ENCODE data around the gene FCGR3A.

Gene FCGR3A

GRCh38 chr1:161499099-161500039 lies 50.2 kb downstream of the FCGR3A start:
- no peak for DNase-seq

GRCh38 chr1:161498646-161499045 lies 51.0 kb downstream of the FCGR3A start:
- no peak for DNase-seq

GRCh38 chr1:161497961-161498360 lies 51.7 kb downstream of the FCGR3A start:
- DNase-seq = no peak

GRCh38 chr1:161495490-161495889 lies 54.1 kb downstream of the FCGR3A start:
- no peak for DNase-seq

GRCh38 chr1:161494091-161494735 lies 55.4 kb downstream of the FCGR3A start:
- DNase-seq = no peak

- no peak for DNase-seq
Observed at GRCh38 chr1:161492827-161493226, 56.8 kb downstream of the FCGR3A start.

Measured in SW 1271 (cell line).